GM18907 (cell line): ENCODE results near the gene SLC38A10.

Experiments used
- ATAC-seq: cut with Tn5 transposase; IDR thresholded peaks from one replicate; pipeline ENCODE4 v1.9.1; 2021; ENCODE audit warnings: mild to moderate bottlenecking, moderate library complexity; ENCODE audit not compliant: unreplicated experiment

SLC38A10 gene

GRCh38 chr17:81244358-81245023 lies 50.6 kb downstream of the SLC38A10 start:
- ATAC-seq = no peak

- no peak for ATAC-seq
Measured at GRCh38 chr17:81243333-81243664, 51.8 kb downstream of the SLC38A10 start.

GRCh38 chr17:81242421-81243332 lies 52.4 kb downstream of the SLC38A10 start:
- no peak for ATAC-seq

DNA sequence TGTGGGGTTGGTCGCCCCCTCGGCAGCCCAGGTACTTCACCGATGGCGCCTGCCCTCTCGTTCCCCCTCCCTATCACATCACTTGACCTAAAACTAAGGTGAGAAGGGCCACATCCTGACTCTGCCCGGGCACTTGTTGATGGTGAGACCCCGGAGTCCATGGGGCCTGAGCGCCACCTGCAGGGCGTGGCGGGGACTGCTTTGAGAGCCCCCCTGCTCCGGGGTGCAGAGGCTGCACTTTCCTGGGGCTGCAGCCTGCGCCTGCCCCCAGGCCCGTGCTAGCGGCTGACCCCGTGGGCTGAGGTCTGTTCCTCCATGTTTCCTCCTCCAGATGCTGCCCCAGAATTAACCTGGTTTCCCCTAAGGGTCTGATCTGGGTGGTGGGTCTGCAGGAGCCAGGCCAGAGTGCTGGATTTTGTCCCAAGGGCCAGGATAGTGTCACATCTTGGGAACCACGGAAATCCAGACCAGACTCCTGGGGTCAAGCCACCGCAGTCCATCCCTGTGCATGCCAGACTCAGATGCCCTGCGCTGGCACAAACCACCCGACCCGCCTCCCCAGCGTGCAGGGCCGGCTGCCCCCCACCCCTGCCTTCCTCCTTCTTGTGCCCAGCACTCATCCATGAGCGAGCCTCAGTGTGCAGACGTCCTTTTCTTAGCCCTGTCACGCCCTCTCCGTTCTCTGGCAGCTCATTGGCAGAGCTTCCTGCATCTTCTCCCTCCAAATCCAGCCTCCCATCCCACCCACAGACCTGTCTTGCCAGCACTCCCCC lies 53.3 kb downstream of the SLC38A10 start:
- no peak for ATAC-seq

DNA sequence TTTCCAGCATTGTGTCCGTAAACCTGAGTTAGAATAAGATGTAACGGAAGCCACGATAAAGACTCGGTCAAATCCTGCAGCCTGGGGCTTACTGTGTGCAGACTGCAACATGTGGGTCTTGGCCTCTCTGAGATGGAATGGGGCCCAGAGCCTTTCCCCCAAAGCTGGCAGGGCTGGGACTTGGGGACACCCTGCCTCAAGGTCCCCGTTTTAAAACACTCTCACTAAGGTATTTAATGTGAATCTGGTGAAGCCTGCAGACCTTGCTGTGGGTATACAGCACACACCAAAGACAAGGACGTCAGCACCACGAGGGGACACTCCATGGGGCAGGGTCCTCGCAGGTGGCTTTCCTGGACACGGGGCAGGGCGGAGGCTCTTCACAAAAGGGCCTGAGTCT lies 53.9 kb downstream of the SLC38A10 start:
- ATAC-seq = no peak

DNA sequence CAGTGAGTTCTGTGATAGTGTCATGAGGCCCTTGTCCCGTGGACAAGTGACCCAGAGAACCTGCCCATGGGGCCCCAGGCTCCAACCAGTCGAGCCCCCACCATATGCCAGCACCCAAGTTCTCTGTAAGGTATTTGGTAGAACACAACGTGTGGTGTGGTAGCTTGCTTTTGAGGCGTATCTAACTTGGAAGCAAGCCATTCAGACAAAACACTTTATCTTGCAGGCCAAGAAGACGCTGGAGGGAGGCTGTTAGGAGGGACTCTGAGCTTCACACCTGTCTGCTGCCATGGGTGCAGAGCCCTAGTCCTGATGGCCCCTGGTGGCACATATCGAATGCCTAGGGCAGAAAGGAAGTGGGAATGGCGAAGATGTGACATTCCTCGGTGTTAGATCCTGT lies 54.3 kb downstream of the SLC38A10 start:
- ATAC-seq = no peak

- ATAC-seq = peak; percentile 10
Measured at GRCh38 chr17:81239714-81240555, 55.2 kb downstream of the SLC38A10 start.

GRCh38 chr17:81238815-81239713 lies 56.0 kb downstream of the SLC38A10 start, which contains the start of the genes NDUFAF8 and TEPSIN:
TSS of gene NDUFAF8 (plus strand) at chr17:81239318. CDS start at chr17:81239364, 46 bp downstream.
TSS of gene TEPSIN (minus strand) at chr17:81239055. CDS start at chr17:81239033, 22 bp downstream.
- ATAC-seq = peak; percentile 85

- ATAC-seq = peak; percentile 4
Measured at GRCh38 chr17:81238490-81238814, 56.7 kb downstream of the SLC38A10 start.

GRCh38 chr17:81237591-81238489 lies 57.3 kb downstream of the SLC38A10 start:
- no peak for ATAC-seq

- no peak for ATAC-seq
Measured at GRCh38 chr17:81236784-81237183, 58.3 kb downstream of the SLC38A10 start.

DNA sequence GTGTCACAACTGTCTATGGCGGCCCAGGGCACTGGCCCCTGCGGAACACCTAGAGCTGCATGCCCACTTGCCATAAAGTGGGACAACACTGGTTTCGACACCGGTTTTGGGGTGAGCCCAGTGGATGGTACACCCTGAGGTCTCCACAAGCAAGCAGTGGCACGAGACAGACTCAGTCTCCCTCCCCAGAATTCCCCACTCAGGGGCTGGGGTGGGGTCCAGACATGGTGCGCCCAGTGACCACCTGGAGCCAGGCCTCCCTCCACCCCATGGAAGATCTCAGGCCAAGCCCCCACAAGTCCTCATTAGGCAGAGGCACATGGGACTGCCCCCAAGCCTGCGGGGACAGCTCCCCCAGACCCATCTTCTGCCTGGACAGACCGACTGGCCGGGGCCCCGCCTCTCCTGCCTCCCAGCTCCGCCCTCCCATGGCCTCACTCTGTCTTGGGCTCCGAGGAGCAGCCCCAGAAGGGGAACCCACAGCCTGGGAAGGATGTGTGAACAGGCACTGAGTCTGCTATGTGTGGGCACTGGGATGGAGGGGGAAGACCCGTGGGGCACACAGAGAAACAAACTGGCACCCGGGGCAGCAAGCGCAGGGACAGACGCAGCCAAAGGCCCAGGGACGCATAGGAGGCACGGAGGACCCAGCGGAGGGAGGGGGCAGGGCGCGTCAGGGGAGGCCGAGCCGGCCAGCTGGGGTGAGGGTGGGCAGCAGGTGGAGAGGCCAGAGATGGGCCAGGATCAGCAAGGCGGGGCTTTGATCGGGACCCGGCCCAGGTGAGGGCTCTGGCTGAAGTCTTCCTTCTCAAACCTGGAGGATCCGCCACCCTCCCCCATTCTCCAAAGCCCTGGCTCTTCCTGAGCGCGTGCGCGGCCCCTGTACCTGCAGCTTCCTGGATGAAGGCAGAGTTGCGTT lies 59.0 kb downstream of the SLC38A10 start:
- no peak for ATAC-seq

DNA sequence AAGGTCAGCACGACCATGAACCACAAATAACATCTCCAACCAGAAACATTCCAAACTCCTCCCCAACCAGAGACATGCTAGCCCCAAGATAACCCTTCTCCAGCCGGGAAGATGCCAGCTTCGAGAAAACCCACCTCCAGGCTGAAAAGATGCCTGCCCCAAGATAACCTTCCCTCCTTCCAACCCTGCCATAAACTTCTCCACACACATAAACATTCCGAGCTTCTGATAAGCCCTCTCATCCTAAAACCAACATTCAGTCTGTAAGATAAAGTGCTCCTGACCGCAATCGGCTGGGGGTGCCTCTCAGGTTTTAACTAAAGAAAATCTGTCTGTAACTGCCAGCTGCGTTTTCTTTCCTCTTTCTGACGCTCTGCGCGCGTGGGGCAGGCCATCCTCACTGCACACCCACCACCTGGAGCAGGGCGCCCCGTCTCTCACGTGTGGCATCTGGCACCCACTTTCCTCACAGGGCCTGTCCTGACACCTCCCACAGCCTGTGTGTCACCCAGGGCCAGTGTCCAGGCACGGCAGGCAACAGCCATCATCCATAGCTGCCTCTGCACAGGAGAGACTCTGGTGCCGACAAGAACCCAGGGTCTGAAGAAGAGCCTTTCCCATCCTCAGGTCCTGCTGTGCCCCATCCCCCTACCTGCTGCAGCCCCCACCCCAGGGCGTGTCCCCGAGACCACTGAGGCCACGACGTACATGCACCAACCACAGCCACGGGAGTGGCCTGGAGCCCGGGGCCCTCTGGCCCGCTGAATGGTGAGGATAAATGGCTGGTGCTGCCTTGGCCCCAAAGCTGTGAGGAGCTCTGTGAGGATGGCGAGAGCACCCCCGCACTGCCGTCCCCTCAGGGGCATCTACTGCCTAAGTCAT lies 59.9 kb downstream of the SLC38A10 start:
- ATAC-seq = no peak

- ATAC-seq = no peak
Measured at GRCh38 chr17:81234506-81234855, 60.6 kb downstream of the SLC38A10 start.

DNA sequence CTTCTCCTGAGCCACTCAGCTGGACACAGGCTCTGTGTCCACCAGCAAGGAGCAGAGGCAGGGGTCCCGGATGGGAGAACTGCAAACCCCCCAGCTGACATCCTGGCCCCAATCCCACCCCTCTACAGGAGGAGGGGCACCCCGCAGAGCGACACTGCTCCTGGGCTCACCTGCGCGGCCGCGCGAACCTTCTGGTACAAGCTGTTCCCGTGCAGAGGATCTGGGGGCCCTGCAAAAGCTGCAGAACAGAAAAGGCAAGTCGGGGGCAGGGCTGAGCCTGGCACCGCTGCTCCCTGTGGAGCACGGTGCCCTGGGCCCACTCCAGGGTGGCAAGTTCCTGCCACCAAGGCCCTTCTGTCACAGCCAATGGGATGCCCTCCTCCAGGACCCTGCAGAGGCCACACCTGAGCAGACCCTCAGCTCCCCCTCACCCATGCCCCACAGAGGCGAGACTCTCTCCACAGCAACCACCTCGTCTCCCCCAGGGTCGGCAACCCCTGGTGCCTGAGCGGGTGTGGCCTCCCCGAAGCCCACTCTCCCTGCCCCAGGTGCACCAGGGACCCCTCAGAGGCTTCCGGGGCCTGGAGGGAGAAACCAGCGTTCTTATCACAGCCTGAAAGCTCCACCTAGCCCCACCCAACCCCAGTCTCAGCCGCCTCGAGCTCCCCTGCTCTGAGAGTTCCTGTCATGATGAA lies 61.1 kb downstream of the SLC38A10 start:
- ATAC-seq = no peak

DNA sequence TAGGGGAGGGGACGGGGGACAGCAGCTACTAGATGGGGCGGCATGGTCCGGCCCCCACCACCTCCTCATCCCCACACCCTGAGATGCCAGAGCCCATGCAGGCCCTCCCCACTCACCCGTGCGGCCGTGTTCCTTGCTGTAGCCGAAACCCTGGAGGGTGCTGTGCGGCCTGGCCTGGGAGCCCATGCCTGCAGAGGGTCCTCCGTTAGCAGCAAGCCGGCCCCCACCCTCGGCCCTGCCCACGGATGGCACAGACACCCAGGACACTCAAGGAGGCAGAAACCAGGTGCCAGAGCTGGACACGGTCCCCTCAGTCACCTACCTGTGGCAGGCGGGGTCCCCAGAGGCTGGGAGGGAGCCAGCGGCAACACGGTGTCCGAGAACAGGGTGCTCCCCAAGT lies 61.8 kb downstream of the SLC38A10 start:
- no peak for ATAC-seq
